Ammon's horn (tissue), 1 donor: Measurements from ENCODE around the gene MYRIP.
"Not testable (repeated sequence)": the region's sequence is repeated elsewhere in the genome, so short reads cannot be mapped to it uniquely, and the experiment has no call there.

ENCODE experiments used
- DNase-seq: peaks from one replicate; pipeline ENCODE4 v3.0.0-alpha.2; 2016; ENCODE audit warnings: low spot score

The MYRIP gene

GRCh38 chr3:40237889-40238571, 428.6 kb downstream of the MYRIP start:
- DNase-seq: peak; percentile 64

- DNase-seq: no peak
Observed at GRCh38 chr3:40240921-40241320, 431.5 kb downstream of the MYRIP start.

GRCh38 chr3:40242216-40242615, 432.8 kb downstream of the MYRIP start:
- DNase-seq: peak; percentile 9

GRCh38 chr3:40242638-40243037, 433.2 kb downstream of the MYRIP start:
- no peak for DNase-seq

GRCh38 chr3:40243056-40243455, 433.6 kb downstream of the MYRIP start:
- DNase-seq: no peak

- no peak for DNase-seq
Observed at GRCh38 chr3:40247714-40248454, 438.5 kb downstream of the MYRIP start.

GRCh38 chr3:40248591-40248990, 439.2 kb downstream of the MYRIP start:
- DNase-seq: no peak

- DNase-seq: no peak
Observed at GRCh38 chr3:40249168-40249567, 439.8 kb downstream of the MYRIP start.

GRCh38 chr3:40254491-40254890, 445.1 kb downstream of the MYRIP start:
- no peak for DNase-seq

- DNase-seq: no peak
Observed at GRCh38 chr3:40254891-40255290, 445.5 kb downstream of the MYRIP start.

GRCh38 chr3:40255532-40255931, 446.1 kb downstream of the MYRIP start:
- DNase-seq: no peak

GRCh38 chr3:40258064-40258463, 448.7 kb downstream of the MYRIP start:
- DNase-seq: no peak

GRCh38 chr3:40258555-40258954, 449.1 kb downstream of the MYRIP start:
- DNase-seq: no peak

GRCh38 chr3:40262331-40262730, 452.9 kb downstream of the MYRIP start:
- peak; percentile 20 for DNase-seq

- no peak for DNase-seq
Observed at GRCh38 chr3:40264451-40264850, 455.0 kb downstream of the MYRIP start.

- no peak for DNase-seq
Observed at GRCh38 chr3:40265181-40265580, 455.8 kb downstream of the MYRIP start.

- DNase-seq: no peak
Observed at GRCh38 chr3:40267937-40268724, 458.7 kb downstream of the MYRIP start.

- DNase-seq: peak; percentile 74
Observed at GRCh38 chr3:40268802-40269524, 459.6 kb downstream of the MYRIP start.

- DNase-seq: no peak
Observed at GRCh38 chr3:40278791-40279190, 469.4 kb downstream of the MYRIP start.

- no peak for DNase-seq
Observed at GRCh38 chr3:40281995-40282394, 472.6 kb downstream of the MYRIP start.

- DNase-seq: not testable (repeated sequence)
Observed at GRCh38 chr3:40283057-40283456, 473.6 kb downstream of the MYRIP start.

GRCh38 chr3:40287248-40287647, 477.8 kb downstream of the MYRIP start:
- DNase-seq: no peak
